HG02943 (cell line): ENCODE measurements around the gene NEK10.
"Not testable (repeated sequence)": the region's sequence is repeated elsewhere in the genome, so short reads cannot be mapped to it uniquely, and the experiment has no call there.

ENCODE experiments used
- ATAC-seq: cut with Tn5 transposase; IDR thresholded peaks from one replicate; pipeline ENCODE4 v1.9.1; 2021; ENCODE audit warnings: mild to moderate bottlenecking, low read depth, moderate library complexity; ENCODE audit not compliant: unreplicated experiment

Gene NEK10

DNA sequence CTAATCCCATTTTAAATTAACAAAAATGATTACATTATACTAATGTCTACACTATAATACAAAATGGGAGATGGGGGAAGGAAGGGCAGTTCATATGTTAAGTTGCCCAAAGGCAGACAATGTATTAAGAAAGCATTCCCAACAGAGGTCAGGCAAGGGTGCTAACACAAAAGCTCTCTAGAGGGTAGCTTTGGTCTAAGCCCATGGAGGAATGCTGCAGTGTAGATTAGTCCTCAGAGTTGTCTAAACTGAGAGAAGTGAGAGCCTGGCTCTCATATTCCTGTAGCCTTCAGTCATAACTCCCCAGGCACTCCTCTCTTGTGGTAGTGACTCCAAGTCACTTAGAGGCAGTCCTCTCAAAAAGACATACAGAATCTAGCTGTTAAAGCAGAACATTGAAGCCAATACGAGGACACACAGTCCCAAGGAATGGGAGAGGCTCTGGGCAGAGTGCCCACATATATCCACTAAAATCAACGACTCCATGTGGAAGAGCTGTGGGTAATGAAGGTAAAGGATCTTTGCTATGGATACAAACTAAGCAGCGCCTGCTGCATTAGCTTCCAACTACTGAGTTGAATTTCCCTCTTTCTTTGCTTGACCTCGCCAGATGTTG lies 14.5 kb downstream of the NEK10 start:
- ATAC-seq = no peak

- ATAC-seq = no peak
Measured at GRCh38 chr3:27354161-27354560, 15.0 kb downstream of the NEK10 start.

- ATAC-seq = no peak
Measured at GRCh38 chr3:27353221-27353620, 16.0 kb downstream of the NEK10 start.

DNA sequence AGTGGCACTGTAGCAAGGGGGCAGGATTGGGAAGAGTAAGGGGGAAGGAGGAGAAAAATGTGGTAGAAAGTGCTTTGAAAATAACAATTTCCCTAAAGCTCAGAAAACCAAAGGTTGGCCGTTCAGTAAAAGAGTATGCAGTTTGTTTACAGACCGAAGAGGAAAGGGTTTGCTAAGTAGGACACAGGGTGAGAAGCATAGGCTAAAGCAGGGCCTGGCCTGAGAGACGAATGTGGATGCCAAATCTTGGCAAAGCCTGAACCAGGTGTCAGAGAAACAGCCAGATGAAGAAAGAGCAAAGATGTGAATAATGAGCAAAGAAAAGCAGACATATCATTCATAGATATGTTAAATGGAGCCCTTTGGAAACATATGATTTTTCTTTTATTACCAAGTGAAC lies 17.1 kb downstream of the NEK10 start:
- no peak for ATAC-seq

- ATAC-seq = peak; percentile 54
Measured at GRCh38 chr3:27349832-27350231, 19.4 kb downstream of the NEK10 start.

GRCh38 chr3:27345959-27346865 lies 23.0 kb downstream of the NEK10 start:
- ATAC-seq = no peak

DNA sequence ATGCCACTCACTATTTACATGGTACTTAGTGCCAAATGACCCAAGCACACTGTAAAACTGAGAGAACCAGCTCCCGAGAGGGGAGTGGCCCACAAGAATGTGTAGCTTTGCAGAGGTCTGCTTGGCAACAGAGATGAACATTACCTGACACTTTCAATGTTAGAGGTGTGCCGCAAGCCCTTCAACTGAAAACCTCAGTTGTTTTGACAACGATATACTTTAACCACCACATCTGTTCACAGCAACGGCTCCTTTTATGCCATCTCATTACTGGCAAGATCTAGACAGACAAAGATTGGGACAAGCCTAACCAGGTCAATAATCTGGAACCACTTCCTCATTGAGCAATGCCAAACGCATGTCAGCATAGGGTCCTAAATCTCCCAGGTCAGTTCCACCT lies 23.7 kb downstream of the NEK10 start:
- ATAC-seq = no peak

DNA sequence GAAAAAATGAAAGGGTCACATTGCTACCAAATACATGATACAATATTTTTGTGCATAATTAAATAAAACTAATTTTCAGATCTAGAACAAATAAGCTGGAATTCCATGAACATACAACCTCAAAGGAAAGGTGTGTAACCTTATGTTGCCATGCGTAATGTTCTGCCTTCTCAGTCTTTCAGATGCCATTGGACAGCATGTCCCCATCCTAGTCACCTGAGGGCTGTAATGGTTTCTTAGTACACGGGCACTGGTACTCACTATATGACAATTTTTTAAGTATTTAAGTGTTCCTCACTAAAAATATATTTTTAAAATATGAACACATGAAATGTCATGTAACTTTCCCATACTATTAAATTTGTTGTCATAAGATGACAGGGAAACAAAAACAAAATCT lies 24.1 kb downstream of the NEK10 start:
- no peak for ATAC-seq

DNA sequence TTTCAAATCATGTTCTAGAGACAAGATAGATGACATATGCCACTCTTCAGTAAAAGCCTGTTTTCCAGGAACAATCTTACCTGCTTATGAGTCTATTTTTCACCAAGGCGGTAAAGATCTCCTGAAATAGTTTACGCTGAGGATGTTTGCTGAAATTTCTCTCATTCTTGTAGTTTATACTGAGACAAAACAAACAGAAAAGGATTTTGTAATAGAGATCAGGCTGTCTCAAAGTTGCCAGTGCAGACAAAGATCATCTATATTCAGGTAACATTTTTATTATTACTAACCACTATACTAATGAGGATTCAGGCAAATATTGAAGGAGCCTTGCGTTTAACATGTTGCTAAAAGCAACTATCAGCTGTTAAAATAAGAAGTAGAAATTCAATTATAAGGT lies 25.0 kb downstream of the NEK10 start:
- ATAC-seq = no peak

GRCh38 chr3:27342267-27342666 lies 26.9 kb downstream of the NEK10 start:
- no peak for ATAC-seq

DNA sequence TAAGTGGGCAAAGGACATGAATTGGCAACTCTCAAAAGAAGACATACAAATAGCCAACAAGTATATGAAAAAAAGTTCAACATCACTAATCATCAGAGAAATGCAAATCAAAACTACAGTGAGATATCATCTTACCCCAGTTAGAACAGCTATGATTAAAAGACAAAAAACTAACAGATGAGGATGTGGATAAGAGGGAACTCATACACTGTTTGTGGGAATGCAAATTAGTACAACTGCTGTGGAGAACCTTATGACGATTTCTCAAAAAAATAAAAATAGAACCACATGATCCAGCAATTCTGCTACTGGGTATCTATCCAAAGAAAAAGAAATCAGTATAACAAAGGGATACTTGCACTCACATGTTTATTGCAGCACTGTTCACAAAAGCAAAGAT lies 28.6 kb downstream of the NEK10 start:
- ATAC-seq = peak; percentile 83

DNA sequence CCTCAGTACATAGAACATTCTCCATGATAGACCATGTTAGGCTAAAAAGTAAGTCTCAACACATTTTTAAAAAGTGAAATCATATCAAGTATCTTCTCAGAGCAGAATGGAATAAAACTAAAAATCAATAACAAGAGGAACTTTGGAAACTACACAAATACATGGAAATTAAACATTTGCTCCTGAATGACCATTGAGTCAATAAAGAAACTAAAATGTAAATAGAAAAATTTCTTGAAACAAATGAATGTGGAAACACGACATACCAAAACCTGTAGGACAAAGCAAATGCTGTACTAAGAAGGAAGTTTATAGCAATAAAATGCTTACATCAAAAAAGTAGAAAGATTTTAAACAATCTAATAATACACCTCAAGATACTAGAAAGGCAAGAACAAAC lies 33.6 kb downstream of the NEK10 start:
- ATAC-seq = no peak

DNA sequence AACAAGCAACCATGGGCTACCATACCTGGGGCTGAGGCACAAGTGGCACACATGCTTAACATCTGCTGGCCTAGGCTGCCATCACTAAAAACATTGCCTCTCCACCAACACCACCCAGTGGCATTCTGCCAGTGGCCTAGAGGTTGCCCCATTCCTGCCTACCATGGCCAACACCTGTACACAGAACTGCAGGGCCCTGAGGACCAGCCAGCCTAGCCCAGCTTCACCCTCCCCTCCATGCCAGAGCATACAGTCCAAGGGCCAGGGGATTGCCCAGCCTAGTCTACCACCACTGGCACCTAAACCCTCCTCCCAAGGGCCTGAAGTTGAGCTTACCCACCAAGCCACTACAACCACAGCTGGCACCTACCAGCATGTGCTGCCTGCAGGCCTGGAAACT lies 35.3 kb downstream of the NEK10 start:
- ATAC-seq = no peak

GRCh38 chr3:27328982-27329762 lies 40.0 kb downstream of the NEK10 start:
- ATAC-seq = not testable (repeated sequence)

DNA sequence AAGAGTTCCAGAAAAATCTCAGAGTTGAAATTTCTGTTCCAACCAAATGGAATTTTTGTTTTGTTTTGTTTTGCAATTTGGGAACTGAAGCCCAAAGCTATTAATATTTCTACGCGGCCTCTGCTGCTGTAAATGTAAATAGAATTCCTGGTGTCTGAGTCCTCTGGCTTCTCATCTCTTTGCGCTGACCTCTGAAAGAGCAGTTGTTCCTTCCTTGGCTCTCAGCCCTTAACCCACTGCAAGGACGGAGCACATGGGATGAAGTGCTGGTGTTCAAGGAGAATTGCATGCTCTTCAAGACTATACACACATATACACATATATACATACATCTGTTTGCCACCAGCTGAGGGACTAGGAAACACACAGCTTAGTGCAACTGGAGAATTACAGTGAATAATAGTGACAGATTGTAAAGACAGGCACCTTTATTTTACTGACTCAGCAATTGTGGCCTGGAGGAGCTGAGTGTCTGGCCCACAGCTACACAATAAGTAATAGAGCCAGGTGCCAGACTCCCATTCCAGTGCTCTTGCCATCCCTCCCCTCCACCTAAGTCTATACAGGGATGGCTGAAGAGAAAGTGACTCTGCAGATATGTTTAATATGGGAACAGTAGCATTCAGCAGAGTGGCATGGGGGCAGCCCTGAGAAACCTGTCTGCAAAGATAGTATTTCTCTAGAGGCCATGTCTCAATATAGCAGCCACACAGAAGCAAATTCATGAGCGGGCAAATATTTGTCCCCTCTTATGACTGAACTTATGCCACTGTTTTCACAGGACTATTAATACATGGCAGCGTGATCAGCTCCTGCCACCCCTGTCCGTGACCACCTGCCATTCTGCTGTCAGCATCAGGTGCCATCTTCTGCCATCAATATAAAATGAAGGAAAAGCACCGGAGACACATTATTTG lies 42.3 kb downstream of the NEK10 start:
- no peak for ATAC-seq

DNA sequence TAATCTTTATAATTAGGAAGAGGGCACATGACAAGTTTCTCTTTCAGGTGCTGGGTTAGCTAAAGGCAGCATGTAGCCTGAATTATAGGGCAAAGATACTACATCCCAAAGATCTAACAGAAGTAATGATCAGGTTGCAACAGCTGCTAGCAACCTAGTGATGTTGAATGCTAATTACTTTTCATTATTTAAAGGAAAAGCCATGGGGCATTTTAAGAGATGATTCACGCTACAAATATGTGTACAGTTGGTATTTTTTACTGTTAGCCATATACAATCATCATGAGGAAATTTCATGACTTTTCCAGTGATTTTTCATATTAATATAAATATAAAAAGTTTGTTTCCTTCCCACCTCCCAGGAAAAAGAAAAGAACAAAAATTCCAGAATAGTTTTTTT lies 43.0 kb downstream of the NEK10 start:
- no peak for ATAC-seq

GRCh38 chr3:27325419-27325818 lies 43.8 kb downstream of the NEK10 start:
- no peak for ATAC-seq

GRCh38 chr3:27324686-27325085 lies 44.5 kb downstream of the NEK10 start:
- no peak for ATAC-seq

- ATAC-seq = no peak
Measured at GRCh38 chr3:27323087-27323570, 46.1 kb downstream of the NEK10 start.

DNA sequence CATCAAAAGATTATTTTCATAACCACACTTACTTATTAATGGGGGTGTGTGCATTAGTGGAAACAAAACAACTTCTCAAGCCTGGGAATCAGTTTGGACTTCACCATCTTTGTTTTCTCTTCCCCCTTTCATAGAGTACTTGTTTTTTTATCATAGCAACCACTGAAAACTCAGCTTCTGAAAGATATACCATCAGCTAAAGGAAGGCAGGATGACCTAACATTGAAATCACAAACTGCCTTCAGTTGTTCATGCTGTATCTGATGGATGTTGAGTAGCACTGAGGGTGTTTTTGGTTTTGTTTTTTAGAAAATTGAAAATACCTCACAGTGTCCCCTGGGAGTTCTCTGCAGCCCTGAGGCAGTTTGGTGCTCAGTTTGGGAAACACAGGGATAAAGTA lies 46.5 kb downstream of the NEK10 start:
- ATAC-seq = no peak
